Measurements from ENCODE around the gene TSPAN11.
"Not testable (repeated sequence)": the region's sequence is repeated elsewhere in the genome, so short reads cannot be mapped to it uniquely, and the experiment has no call there.

TSPAN11 gene, protein sequence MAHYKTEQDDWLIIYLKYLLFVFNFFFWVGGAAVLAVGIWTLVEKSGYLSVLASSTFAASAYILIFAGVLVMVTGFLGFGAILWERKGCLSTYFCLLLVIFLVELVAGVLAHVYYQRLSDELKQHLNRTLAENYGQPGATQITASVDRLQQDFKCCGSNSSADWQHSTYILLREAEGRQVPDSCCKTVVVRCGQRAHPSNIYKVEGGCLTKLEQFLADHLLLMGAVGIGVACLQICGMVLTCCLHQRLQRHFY

DNA sequence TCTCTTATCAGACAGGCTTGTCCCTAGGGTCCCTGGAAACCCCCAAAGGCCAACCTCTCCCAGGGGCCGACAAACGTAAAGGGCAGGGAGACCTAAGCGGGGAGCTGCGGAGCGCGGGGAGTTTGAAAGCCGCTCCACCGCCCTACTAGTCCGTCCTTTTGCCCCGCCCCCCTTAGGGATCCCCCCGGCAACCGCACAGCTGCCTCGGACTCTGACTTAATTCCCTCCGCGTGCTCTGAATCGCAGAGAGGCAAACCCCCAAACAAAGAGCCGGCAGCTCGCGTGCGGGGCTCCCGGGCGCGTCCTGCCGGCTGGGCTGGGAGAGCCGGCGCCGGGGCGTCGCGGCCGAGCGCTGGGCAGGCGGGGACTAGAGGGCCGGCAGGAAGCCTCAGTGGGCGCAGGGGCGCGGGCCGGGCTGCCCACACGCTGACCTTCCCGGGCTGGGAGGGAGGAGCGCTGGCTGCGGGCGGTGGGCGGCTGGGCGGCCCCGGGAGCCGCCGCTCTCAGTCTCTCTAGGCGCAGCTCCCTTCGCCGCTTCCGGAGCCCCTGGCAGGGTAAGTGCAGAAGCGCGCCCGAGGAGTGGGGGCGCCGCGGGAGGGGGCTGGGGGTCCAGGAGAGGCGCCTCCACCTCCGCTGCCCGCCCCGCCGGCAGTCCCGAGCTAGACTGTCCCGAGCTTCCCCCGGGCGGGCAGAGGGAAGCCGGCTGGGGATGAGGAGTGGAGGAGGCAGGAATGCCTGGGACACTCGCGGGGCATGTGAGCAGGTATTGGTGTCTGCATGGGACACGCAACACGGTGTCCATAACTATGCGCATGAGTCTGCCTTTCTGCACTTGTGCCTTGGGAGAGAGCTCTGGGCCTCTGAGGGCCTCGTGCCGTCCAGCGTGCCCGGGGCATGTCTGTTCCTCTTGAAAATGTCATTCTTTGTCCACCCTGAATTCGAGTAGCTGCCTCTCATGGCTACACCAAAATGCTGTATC is at the start of gene TSPAN11:
Gene TSPAN11, plus strand, starts transcription at position 506 of the 979 bp plus-strand sequence. CDS start 27,244 bp downstream, outside the sequence.
- no peak for DNase-seq (ENCODE audit: low read depth in 2 of 2, low spot score in 1 of 2)

DNA sequence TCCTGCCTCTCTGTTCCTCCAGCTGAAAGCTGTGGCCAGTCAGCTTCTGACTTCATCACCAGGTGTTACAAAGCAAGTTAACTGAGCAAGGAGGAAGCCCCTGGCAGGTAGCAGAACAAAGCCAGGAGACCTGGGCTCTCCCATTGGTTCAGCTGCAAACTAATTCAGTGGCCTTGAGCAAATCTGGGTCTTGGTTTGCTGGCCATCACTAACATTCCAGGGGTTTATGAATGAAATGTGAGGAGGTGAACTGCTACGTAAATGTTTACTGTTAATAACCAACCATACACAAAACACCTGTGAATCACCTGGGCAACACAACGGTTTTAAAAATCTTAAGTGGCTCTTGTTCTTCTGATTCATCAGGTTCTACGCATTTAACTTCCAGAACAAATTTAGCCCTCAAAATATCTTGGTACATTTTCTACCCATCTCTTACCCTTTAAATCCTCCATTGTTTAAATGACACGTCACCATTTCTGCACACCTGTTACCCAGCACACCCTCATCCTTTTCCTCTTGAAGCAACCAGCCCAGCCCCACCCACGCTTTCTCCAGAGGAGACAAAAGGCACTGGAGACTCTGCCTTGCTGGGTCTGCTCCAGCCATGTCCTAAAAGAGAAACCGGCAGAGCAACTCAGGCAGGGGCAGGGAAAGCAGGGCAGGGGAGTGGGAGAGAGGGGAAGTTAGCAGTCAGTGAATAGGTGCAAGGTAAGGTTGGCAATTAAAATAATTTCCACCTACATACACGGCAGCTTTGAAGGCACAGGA is 49.3 kb upstream of the TSPAN11 start:
- no peak for DNase-seq (ENCODE audit: low read depth in 2 of 2, low spot score in 1 of 2)

DNA sequence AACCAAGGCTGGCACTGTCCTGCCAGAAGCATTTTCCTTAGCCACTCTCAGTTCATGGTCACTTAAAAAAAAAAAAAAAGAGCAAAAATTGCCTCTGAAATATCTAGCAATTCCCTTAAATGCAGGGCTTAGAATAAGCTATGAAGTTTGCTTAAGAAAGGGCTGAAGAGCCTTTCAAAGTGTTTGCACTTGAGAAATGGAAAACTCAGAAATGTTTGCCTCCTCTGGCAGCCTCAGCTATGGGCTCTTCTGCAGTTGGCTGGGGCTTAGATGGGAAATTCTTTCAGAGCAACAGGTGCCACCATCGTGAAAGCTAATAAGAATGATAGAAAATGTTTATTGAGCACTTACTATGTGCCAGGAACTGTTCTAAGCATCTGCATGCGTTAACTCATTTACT is 48.5 kb upstream of the TSPAN11 start:
- DNase-seq (ENCODE audit: low read depth in 2 of 2, low spot score in 1 of 2): no peak

DNA sequence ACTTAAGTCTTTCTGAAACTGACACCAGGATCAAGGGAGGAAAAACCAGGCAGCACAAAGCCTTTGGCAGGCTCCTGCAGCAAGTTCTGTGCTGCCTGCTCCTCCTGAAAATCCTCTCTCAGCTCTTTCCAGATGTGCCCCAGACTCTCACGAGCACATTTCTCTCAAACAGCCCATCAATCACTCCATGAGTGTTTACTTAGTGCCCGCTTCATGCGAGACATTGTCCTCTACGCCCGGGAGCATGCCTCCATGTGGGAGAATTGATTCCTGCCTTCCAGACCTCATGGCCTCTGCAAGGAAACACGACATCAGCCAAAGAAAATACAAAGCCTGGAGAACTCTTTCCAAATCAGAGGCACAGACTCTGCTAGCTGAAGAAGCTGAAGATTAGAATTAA is 46.5 kb upstream of the TSPAN11 start:
- no peak for DNase-seq (ENCODE audit: low read depth in 2 of 2, low spot score in 1 of 2)

DNA sequence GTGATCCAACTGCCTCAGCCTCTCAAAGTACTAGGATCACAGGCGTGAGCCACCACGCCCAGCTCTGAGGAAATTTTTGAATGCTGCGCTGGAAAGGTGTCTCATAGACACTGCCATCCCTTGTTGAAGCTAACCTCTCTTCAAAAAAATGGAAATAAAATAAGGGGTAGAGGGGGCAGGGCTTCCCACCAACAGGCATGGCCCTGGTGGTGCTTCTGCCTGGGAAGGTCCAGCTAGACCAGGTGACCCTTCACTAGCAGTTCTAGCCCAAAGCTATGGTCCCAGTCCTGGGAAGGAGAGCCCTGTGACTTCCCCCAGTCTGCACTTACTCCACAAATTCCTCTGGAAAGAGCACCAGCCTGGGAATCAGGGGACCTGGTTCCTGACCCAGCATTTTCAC is 45.7 kb upstream of the TSPAN11 start:
- no peak for DNase-seq (ENCODE audit: low read depth in 2 of 2, low spot score in 1 of 2)

DNA sequence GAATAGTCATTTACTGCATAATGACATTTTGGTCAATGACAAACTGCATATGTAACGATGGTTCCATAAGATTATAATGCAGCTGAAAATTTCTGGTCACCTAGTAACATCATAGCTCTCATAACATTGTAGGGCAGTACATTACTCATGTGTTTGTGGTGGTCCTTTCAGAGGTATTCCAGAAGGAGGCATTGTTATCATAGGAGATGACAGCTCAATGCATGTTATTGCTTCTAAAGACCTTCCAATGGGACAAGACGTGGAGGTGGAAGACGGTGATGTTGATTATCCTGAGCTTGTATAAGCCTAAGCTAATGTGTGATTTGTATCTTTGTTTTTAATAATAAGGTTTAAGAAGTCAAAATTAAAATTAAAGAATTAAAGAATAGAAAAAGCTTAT is 43.8 kb upstream of the TSPAN11 start:
- no peak for DNase-seq (ENCODE audit: low read depth in 2 of 2, low spot score in 1 of 2)

DNA sequence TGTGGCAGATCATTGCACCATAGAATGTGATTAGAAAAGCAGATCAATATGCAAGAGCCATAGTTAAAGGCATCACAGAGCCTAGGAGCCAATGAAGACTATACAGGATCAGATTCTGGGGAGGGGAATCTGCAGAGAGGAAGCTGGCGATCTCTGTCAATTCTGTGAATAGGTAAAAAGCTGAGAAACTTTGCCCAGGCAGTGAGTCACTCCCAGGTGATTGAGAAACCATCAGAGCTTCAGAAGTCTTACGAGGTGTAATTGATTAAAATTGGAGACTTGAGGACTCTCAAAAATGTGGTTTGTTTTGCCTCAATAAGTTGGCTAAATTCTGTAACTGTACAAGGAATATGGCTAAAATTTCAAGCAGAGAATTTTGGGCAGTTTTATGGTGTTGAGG is 41.7 kb upstream of the TSPAN11 start:
- DNase-seq (ENCODE audit: low read depth in 2 of 2, low spot score in 1 of 2): no peak

DNA sequence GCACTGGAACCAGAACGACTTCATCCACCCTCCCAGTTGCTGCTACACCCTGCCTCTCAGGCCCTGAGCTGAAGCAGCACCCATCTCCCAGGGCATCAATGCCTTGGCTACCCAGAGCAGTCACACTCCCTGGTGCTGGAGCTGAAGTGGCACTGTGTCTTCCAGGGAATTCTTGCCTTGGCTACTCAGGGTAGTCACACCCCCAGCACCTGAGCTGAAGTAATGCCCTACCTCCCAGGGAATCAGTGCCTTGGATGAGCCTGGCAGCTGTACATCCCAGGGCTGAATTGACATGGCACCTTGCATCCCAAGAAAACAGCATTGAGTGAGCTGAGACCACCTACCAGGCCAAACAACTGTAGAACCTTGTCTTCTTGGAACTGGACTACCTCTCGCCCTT is 41.2 kb upstream of the TSPAN11 start:
- no peak for DNase-seq (ENCODE audit: low read depth in 2 of 2, low spot score in 1 of 2)

DNA sequence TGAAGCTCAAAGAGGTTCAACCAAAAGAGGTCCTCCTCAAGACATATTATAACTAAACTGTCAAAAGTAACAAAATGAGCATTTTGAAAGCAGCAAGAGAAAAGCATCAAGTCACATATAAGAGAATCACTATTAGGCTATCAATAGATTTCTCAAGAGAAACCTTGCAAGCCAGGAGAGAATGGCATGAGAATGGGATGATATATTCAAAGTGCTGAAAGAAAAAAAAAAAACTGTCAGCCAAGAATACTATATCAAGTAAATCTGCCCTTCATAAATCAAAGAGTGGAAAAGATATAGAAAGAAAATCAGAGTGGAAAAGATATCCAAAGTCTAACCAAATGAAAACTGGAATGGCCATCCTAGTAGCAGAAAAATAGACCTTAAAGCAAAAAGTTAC is 39.3 kb upstream of the TSPAN11 start:
- DNase-seq (ENCODE audit: low read depth in 2 of 2, low spot score in 1 of 2): no peak

DNA sequence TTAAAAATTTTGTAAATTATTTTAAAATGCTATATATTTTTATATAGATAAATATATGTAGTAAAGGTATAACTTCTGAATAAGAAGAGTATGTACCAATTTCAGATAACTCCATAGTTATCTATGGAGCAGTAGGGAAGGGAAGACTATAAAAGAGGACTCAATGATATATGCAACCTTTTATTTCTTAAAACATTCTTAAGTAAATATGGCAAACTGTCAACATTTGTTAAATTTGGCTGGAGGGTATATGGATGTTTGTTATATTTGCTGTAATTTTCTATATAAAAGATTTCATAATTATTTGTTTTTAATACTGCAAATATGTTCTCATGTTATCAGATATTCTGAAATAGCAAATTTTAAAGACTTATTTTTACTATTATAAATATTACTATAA is 38.3 kb upstream of the TSPAN11 start:
- DNase-seq (ENCODE audit: low read depth in 2 of 2, low spot score in 1 of 2): no peak

DNA sequence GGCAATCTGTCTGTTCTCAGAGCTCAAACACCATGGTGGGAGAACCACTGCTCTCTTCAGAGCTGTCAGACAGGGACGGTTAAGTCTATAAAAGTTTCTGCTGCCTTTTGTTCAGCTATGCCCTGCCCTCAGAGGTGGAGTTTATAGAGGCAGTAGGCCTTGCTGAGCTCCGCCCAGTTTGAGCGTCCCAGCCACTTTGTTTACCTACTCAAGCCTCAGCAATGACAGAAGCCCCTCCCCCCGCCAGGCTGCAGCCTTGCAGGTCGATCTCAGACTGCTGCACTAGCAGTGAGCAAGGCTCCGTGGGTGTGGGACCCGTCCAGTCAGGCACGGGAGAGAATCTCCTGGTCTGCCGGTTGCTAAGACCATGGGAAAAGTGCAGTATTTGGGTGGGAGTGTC is 32.0 kb upstream of the TSPAN11 start:
- DNase-seq (ENCODE audit: low read depth in 2 of 2, low spot score in 1 of 2): not testable (repeated sequence)

DNA sequence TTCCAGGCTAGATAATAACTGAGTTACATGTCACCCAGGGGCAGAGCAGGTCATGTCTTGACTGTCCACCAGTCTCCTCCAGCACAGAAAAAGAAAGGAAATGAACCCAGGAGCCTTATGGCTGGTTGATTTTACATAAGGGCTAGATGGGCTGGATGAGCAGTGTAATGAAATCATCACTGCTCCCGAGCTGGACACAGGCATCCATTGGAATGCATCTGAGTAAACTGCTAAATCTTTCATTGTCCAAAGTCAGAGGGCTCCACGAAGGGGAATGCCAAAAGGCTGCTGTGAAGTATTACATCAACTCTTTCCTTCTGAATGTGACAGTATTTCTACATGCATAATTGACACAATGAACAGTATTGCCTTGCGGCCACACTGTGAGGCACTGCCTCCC is 30.1 kb upstream of the TSPAN11 start:
- no peak for DNase-seq (ENCODE audit: low read depth in 2 of 2, low spot score in 1 of 2)

DNA sequence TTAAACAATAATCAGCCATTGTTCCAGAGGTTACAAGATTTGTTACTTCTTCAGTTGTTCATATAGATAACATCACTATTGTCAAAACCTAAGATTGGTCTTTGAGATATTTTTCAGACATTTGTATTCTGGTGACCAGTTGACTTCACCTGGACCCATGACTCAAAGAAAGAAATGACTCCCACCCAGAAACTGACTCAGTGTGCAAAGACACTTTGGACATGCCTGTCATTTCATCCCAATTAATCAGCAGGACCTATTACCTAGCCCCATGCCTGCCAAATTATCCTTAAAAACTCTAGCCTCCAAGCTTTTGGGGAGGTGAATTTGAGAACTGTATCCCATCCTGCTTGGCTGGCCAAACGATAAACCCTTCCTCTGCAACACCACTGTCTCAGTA is 27.7 kb upstream of the TSPAN11 start:
- no peak for DNase-seq (ENCODE audit: low read depth in 2 of 2, low spot score in 1 of 2)

DNA sequence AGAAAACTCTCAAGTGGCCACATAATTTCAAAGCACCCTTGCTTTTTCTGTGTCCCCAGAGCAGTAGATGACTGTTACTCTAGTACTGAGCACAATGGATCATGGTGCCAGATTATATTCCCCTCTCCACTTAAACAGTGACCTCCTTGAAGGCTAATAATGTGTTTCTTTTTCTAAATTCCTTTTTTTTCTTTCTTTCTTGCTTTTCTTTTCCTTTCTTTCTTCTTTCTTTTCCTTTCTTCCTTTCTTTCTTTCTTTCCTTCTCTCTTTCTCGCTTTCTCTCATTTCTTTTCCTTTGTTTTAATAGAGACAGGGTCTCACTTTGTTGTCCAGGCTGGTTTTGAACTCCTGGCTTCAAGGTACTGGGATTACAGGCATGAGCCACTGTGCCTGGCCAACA is 26.2 kb upstream of the TSPAN11 start:
- DNase-seq (ENCODE audit: low read depth in 2 of 2, low spot score in 1 of 2): no peak

DNA sequence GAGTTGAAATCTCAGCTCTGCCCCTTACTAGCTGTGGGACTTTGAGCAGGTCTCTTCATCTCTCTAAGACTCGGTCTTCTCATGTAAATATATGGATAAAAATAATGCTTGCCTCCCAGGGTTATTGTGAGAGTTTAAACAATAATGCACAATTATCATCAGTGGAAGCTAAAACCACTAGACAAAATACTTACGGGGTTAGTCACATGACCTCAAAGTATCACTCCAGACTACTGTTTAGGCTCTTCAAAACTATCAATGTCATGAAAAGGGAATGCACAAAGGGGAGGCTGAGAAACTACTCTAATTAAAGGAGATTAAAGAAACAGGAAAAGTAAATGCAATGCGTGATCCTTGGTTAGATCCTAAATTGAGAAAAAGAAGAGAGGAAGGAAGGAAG is 24.5 kb upstream of the TSPAN11 start:
- no peak for DNase-seq (ENCODE audit: low read depth in 2 of 2, low spot score in 1 of 2)

DNA sequence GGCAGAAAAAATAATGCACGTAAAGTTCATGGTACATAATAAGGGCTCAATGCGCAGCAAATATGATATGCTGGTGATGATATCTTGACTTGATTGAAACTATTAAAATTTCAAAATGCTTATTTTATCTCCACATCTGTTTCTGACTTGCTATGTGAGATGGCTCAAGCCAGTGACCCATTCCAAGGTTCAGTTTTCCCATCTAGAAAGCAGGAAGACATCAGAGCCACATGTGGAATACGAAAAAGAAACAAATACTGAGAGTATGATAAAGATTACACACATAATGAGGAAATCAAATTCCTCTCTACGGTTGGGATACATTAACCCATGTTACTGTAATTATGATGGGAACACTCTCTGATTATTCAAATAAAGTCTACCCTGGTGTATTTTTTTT is 24.0 kb upstream of the TSPAN11 start:
- no peak for DNase-seq (ENCODE audit: low read depth in 2 of 2, low spot score in 1 of 2)

DNA sequence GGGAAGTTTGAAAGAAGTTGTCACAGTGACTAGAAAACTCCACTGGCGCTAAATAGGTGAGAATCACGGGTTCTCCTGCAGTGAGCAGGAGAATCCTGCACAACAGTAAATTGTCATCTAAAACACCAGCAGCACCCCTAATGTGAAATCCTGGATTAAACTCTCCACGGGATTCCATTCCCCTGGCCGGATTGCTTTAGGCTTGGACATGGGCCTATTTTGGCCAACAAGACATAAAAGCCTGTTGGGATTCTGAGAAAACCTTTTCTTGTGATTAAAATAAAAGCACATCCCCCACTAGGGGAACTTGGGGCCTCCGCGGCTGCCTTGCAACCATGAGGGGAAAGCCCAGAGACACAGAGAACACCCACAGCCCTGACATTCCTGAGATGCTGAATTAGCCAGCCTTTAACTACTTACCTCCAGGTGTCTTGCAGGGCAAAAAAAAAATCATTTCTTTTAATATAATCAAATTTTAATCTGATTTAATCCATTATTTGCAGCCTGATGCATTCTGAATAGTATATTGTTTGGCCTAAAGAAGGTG is 21.0 kb upstream of the TSPAN11 start:
- no peak for DNase-seq (ENCODE audit: low read depth in 2 of 2, low spot score in 1 of 2)

DNA sequence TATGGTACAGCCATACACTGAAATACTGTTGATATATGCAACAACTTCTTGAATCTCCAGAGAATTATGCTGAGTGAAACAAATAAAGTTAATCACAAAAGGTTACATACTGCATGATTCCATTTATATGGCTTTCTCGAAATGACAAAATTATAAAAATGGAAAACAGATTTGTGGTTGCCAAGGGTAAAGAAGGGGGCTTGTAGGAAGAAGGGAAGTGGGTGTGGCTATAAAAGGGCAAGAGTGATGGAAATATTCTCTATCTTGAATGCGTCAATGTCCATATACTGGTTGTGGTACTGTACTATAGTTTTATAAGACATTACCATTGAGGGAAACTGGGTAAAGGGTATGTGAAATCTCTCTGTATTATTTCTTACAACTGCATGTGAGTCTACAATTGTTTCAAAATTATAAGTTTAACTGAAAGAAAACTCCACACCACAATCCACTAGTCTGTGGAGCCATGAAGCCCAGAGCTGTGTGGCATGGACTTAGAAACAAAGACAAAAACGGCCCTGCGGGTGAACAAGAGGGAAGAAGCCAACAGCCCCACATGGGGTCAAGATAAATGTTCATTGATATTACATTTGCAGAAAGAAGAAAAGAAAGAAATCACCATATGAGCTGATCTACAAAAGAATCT is 18.3 kb upstream of the TSPAN11 start:
- DNase-seq (ENCODE audit: low read depth in 2 of 2, low spot score in 1 of 2): no peak

DNA sequence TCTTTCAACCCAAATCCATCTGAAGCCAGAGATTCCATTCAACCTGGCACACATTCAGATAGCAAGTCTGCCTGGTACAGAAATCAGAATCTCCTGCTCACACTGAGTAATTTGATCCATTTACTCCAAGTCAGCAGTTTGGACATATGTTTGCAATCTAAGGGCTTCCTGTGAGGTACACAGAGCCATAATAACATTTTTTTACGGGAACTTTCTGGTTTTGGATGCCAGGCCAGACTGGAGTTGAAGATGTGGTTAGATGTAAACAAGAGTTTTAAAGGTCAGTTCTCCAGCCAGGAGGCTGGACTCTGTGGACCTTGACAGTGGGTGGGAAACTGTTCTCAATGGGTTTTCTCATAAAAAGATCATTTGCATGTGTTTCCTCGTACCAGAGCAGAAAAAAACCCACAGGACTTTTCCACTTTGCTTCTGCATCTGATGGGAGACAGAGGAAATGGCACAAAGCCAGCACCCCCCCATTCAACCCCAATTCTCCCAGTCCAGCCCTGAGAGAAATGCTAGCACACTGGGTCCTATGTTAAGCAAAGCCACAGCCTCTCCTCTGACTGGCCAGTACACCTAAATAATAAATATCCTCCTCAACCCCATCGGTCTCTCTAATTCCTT is 17.7 kb upstream of the TSPAN11 start:
- DNase-seq (ENCODE audit: low read depth in 2 of 2, low spot score in 1 of 2): no peak

DNA sequence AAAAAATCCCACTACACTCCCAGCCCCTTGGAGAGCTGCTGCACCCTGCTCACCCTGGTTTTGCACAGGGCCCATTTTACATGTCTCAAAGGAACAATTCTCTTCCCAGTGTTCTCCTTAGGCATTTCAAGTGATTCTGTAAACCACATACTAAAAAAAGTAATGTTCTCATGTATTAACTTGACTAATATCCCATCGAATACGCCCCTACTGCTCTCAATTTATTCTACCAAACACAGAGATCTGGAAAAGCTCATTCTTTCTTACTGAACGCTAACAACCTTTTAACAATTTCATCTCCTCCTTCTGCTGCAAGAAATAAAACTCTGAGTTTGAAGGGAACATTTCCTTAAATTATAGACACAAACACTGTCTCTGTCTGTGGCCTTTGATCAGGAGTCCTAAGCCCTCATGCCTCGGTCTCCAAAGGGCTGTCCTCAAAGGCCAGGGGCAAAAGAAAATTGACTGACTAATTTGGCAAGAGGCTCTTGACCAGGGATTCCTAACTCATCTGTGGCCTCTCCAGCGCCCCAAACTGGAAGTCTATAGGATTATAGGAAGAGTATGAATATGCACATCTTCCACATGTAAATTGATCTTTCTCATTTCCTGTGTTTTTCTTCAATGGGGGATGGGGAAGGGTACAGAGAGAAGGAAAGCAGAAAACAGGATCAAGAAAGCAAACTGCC is 17.1 kb upstream of the TSPAN11 start:
- DNase-seq (ENCODE audit: low read depth in 2 of 2, low spot score in 1 of 2): no peak
